Measurements from ENCODE around the gene VCL. TPM values are rescaled to one million over a fixed set of nuclear protein-coding genes. Genes with fewer than 3 reads are reported as not detected.

Gene VCL
- total RNA-seq, 1 donor from 2014 or later: 17.8 TPM

- no peak for DNase-seq
Observed at GRCh38 chr10:74156919-74157289, 159.0 kb downstream of the VCL start.

GRCh38 chr10:74160013-74160412 lies 162.1 kb downstream of the VCL start:
- DNase-seq: no peak

GRCh38 chr10:74163319-74164068 lies 165.6 kb downstream of the VCL start:
- DNase-seq: no peak

GRCh38 chr10:74164716-74165529 lies 167.0 kb downstream of the VCL start:
- DNase-seq: no peak

GRCh38 chr10:74165530-74165901 lies 167.6 kb downstream of the VCL start:
- no peak for DNase-seq

- DNase-seq: no peak
Observed at GRCh38 chr10:74167443-74167842, 169.5 kb downstream of the VCL start.

Other genes starting within 250 kb of the VCL start
- 14.5 TPM for gene CHCHD1, start 216.1 kb upstream of the VCL start, total RNA-seq
- gene ZSWIM8, start 212.5 kb upstream of the VCL start, total RNA-seq: 30.7 TPM
- 8.1 TPM for gene NDST2, start 186.5 kb upstream of the VCL start, total RNA-seq
- 64.1 TPM for gene CAMK2G, start 123.6 kb upstream of the VCL start, total RNA-seq
- gene PLAU, start 87.0 kb upstream of the VCL start, total RNA-seq: 0.94 TPM
- 40.2 TPM for gene AP3M1, start 152.7 kb downstream of the VCL start, total RNA-seq
- gene ADK, start 153.1 kb downstream of the VCL start, total RNA-seq: 39.8 TPM

Data from occipital lobe (tissue), 2 donors.